Psoas muscle (tissue), 8 donors: ENCODE measurements around the gene CCDC57. TPM values are rescaled to one million over a fixed set of nuclear protein-coding genes. Genes with fewer than 3 reads are reported as not detected.

Experiments
- ATAC-seq, 4 donors: fragments of 200-7000 bp; cut with Tn5 transposase; one replicate each; pipeline ENCODE4 v1.9.1; 2020; ENCODE audit warnings: moderate library complexity in 3 of 4, mild to moderate bottlenecking in 2 of 4
- DNase-seq, 2 donors: peaks; one replicate each; pipeline ENCODE4 v3.0.0-alpha.2; 2020
- H3K27ac ChIP-seq: fragments of 200-600 bp; one replicate; pipeline ENCODE4 v1.8.0; 2022
- H3K27me3 ChIP-seq, 3 donors: fragments of 200-600 bp in 1 of 3; one replicate each; pipeline versions ENCODE4 v1.6.1 to v1.8.0; 2013 to 2022; ENCODE audit warnings: low read length in 2 of 3, mild to moderate bottlenecking in 2 of 3, moderate library complexity in 1 of 3; ENCODE audit not compliant: insufficient read depth in 3 of 3
- H3K36me3 ChIP-seq, 2 donors: fragments of 200-600 bp in 1 of 2; one replicate each; pipeline versions ENCODE4 v1.6.1 to v1.8.0; 2013 to 2022; ENCODE audit warnings: low read depth in 1 of 2, mild to moderate bottlenecking in 1 of 2, moderate library complexity in 1 of 2; ENCODE audit not compliant: insufficient read depth in 1 of 2
- H3K4me1 ChIP-seq: fragments of 200-600 bp; one replicate; pipeline ENCODE4 v1.8.0; 2022
- H3K4me3 ChIP-seq: fragments of 200-600 bp; one replicate; pipeline ENCODE4 v1.8.0; 2022; ENCODE audit warnings: mild to moderate bottlenecking
- H3K9me3 ChIP-seq: fragments of 200-600 bp; one replicate; pipeline ENCODE4 v1.8.0; 2022
- CTCF ChIP-seq: fragments of 200-600 bp; IDR thresholded peaks from one replicate; pipeline ENCODE4 v1.8.0; 2022; ENCODE audit warnings: antibody characterized with exemption
- WGBS, 3 donors: extraction: QIAGEN DNeasy Blood & Tissue Kit; methylation state at CpG; one replicate each; pipeline versions ENCODE4 v1.1.6 to v1.1.7; 2013; 5-methylcytosine and 5-hydroxymethylcytosine counted together
- intact Hi-C, 2 donors: fragments of 100-400 bp; cut with DNase I; formaldehyde crosslinking; loops; one replicate each; pipeline versions ENCODE4 v1.11.0 to v1.14.2; 2022
- polyA plus RNA-seq, 3 donors: library from polyadenylated mRNA; stranded (reverse); fragments of 200-250 nt; gene quantifications; one replicate each; pipeline ENCODE4 v1.2.3, GENCODE V29; 2013
- total RNA-seq, 4 donors: library from RNA; stranded (reverse); fragmentation: NEBNext Ultra II Directional in 2 of 4; extraction: Animal tissue kit (Norgen Biotek cat#: 25700) in 2 of 4; gene quantifications; one replicate each; pipeline versions ENCODE4 v1.2.1 to v1.2.4, GENCODE V29; 2021 to 2023
- donor health status: healthy with polysubstance abuse.
- donor health status: DM: no; HTN: no; CAD: no; lungs with moderate emphysema.
- donor health status: Bipolar disorder and iron deficiency.
- donor health status: healthy.
- donor health status: DM: yes; HTN: yes; CAD: no.
- donor health status: DM: no; HTN: no; CAD: no.
- donor health status: DM: no; HTN: no; CAD: no.
- donor health status: DM: yes; HTN: yes; CAD: no.

Gene CCDC57
- total and polyA plus RNA-seq, 7 donors = 7.2 to 15.3 (median 11.1) TPM

- Histone ChIP-seq H3K27ac (no peak overlapping the region), H3K27me3 (no peaks in the 10 kb centered on the region), H3K9me3 (no peaks in the 10 kb centered on the region), H3K4me1 (peaks cover 24% of the 10 kb centered on the region), H3K36me3 (peaks cover 0 to 10% of the 10 kb centered on the region in 2 donors), H3K4me3 (no peak overlapping the region)
- ATAC-seq (no peak), DNase-seq (no peak)
- no peak for TF ChIP-seq CTCF
- 88 to 92% (median 92%) methylated on average over 3 of the region's 3 CpGs for WGBS, 3 donors
- intact Hi-C loops = no loop called here
These were observed 102.3 kb downstream of the CCDC57 start for GRCh38 chr17:82110298-82110697.

GRCh38 chr17:82108961-82109475 lies 103.6 kb downstream of the CCDC57 start:
- intact Hi-C loops = loop anchor here in 1 of 2 donors (5.0 kb wide), 1 partner anchor 43 kb away; no protein-coding TSS in a partner anchor

GRCh38 chr17:82108496-82108945 lies 104.1 kb downstream of the CCDC57 start:
- H3K36me3 ChIP-seq = peaks cover 0 to 10% of the 10 kb centered on the region in 2 donors
- 78 to 87% (median 81%) methylated on average over 17 to 19 of the region's 19 CpGs for WGBS, 3 donors
- peaks cover 33% of the 10 kb centered on the region for H3K4me1 ChIP-seq
- ATAC-seq (peak in 1 of 4 donors; percentile 10), DNase-seq (no peak)
- no peaks in the 10 kb centered on the region for H3K27me3 ChIP-seq
- H3K9me3 ChIP-seq = no peaks in the 10 kb centered on the region
- peak overlapping the region; percentile 97 for H3K27ac ChIP-seq
- TF ChIP-seq CTCF = no peak
- intact Hi-C loops = loop anchor here in 1 of 2 donors (5.0 kb wide), 1 partner anchor 44 kb away; no protein-coding TSS in a partner anchor
- peak overlapping the region; percentile 7 for H3K4me3 ChIP-seq

More at GRCh38 chr17:82108961-82109475, 103.6 kb downstream of the CCDC57 start:
- DNase-seq (no peak), ATAC-seq (no peak)
- H3K27me3 ChIP-seq = no peaks in the 10 kb centered on the region
- WGBS, 3 donors = 92 to 93% (median 92%) methylated on average over 14 of the region's 14 CpGs
- H3K4me3 ChIP-seq = no peak overlapping the region
- peaks cover 28% of the 10 kb centered on the region for H3K4me1 ChIP-seq
- no peak overlapping the region for H3K27ac ChIP-seq
- H3K9me3 ChIP-seq = no peaks in the 10 kb centered on the region
- TF ChIP-seq CTCF = no peak
- H3K36me3 ChIP-seq = peaks cover 0 to 10% of the 10 kb centered on the region in 2 donors

- 73 to 79% (median 73%) methylated on average over 14 of the region's 14 CpGs for WGBS, 3 donors
- H3K4me1 ChIP-seq = peaks cover 33% of the 10 kb centered on the region
These were observed 104.6 kb downstream of the CCDC57 start for GRCh38 chr17:82108038-82108437.

More at GRCh38 chr17:82108038-82108437, 104.6 kb downstream of the CCDC57 start:
- Histone ChIP-seq H3K9me3 (no peaks in the 10 kb centered on the region), H3K27ac (peak overlapping the region; percentile 97), H3K27me3 (no peaks in the 10 kb centered on the region), H3K36me3 (peaks cover 0 to 10% of the 10 kb centered on the region in 2 donors), H3K4me3 (peak overlapping the region; percentile 7)
- TF ChIP-seq CTCF = no peak
- intact Hi-C loops = loop anchor here in 1 of 2 donors (5.0 kb wide), 1 partner anchor 44 kb away; no protein-coding TSS in a partner anchor
- peak in 1 of 2 donors; percentile 60 for DNase-seq
- peak; percentile 7 to 42 (median 18) for ATAC-seq
